Stimulated activated CD4-positive, alpha-beta T cell treated with anti-CD3 and anti-CD28 coated beads, Interleukin-1b, Interleukin-23, amount 100 ng/mL, for 4 hours (primary cell): ENCODE data around the gene WDR19.
"Not testable (repeated sequence)": the region's sequence is repeated elsewhere in the genome, so short reads cannot be mapped to it uniquely, and the experiment has no call there.

Experiments used
- DNase-seq, 2 donors: peaks; one replicate each; pipeline ENCODE4 v3.0.0-alpha.2; 2020; ENCODE audit warnings: low read depth in 2 of 2

Gene WDR19

GRCh38 chr4:39181905-39182638 is at the start of gene WDR19:
TSS of gene WDR19 (plus strand) at chr4:39182529. CDS start at chr4:39182558, 29 bp downstream.
- DNase-seq: peak; percentile 95 to 96

GRCh38 chr4:39133623-39134022 is 48.7 kb upstream of the WDR19 start:
- DNase-seq: no peak

GRCh38 chr4:39134683-39135306 is 47.5 kb upstream of the WDR19 start:
- no peak for DNase-seq

- not testable (repeated sequence) for DNase-seq
Observed at GRCh38 chr4:39138227-39138626, 44.1 kb upstream of the WDR19 start.

GRCh38 chr4:39146211-39146610 is 36.1 kb upstream of the WDR19 start:
- no peak for DNase-seq

- no peak for DNase-seq
Observed at GRCh38 chr4:39154009-39154408, 28.3 kb upstream of the WDR19 start.

GRCh38 chr4:39157520-39157919 is 24.8 kb upstream of the WDR19 start:
- DNase-seq: no peak

- DNase-seq: no peak
Observed at GRCh38 chr4:39166177-39166576, 16.2 kb upstream of the WDR19 start.

- DNase-seq: no peak
Observed at GRCh38 chr4:39166669-39167068, 15.7 kb upstream of the WDR19 start.

DNA sequence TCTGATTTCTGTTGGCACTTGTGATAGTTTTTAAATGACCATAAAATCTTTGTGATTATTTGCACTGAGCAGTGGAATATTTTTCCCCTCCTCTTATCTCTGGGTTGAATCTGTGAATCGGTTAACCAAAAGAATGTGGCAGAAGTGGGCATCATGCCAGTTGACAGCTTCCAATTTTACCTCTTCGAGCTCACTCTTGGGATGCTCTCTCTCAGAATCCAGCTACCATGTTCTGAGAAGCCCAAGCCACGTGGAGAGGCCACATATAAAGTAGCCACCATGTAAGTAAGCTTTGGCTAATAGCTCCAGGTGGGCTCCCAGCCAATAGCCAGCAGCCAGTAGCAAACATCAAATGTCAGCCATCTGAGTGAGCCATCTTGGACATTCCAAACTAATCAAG is 12.9 kb upstream of the WDR19 start:
- DNase-seq: no peak

DNA sequence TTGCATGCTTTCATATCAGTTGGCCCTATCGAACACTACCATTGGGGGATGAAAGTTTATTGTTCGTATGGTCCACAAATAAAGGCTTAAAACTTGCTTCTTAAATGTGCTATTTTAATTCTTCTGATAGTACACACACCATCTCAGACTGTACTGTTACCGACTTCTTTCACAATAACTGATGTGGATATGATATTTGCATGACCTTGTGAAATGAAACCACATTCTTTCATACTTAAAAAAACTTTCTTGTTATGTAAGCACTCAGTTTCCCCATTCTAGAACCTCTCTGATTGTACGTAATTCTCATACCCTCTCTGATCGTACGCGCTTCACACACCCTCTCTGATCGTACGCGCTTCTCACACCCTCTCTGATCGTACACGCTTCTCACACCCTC is 12.0 kb upstream of the WDR19 start:
- no peak for DNase-seq

DNA sequence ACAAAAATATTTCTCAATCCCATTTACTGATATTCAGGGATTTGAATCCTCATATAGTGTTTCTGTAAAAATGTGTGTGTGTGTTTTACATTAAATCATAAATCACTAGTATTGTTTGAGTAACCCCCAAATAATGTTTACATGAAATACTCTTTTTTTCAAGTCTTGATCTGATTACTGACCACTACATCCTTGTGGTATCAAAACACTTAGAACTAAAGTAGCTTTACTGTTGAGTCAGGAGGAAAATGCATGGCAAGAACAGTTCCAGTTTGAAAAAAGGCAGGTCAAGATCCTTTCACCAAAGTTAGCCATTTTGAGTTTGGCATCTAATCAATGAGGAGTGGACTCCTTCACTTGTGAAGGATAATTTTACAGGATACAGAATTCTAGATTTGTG is 3.6 kb upstream of the WDR19 start:
- DNase-seq: no peak

DNA sequence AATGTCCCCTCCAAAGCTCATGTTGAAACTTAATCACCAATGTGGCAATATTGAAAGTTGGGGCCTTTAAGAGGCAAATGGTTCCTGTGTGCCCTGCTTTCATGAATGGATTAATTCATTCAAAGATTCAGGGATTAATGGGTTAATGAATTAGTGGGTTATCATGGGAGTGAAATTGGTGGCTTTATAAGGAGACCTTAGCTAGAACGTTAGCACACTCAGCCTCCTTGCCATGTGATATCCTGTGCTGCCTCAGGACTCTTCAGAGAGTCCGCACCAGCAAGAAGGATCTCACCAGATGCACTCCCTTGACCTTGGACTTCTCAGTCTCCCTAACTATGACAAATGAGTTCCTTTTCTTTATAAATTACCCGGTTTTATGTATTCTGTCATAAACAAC is 2.6 kb upstream of the WDR19 start:
- DNase-seq: no peak

- not testable (repeated sequence) for DNase-seq
Observed at GRCh38 chr4:39180629-39181028, 1.7 kb upstream of the WDR19 start.

DNA sequence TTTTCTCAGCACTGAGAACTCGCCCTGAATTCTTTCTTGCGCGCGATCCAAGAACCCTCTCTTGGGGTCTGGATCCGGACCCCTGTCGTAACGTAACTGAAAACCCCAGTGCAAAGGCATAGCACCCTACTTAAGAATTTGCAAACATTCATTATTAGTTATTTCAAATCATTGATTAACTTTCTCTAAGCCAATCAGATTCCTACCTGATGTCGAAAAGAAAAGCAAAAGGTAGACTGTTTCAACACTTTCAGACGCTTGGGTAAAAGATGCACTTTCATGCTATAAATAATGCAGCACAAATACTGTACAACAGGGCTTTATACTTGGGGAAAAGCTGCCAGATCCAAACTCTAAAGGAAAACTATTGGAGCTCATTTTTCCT is 817 bp upstream of the WDR19 start:
- no peak for DNase-seq

DNA sequence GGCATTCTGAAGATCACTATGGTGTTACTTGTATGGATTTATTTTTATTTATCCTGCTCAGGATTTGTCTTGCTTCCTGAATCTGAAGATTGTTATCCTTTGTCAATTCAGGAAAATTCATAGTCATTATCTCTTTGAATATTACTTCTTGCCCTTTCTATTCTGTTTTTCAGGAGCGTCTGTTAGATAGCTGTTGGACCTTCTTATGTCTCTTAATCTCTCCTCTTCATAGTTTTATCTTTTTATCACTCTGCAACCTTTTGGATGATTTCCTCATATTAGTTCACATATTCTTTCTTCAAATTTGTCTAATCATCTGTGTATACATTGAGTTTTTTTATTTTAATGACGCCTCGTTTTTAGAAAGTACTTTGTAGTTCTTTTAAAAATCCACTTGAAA is 19.6 kb downstream of the WDR19 start:
- DNase-seq: no peak

- no peak for DNase-seq
Observed at GRCh38 chr4:39204543-39204942, 22.2 kb downstream of the WDR19 start.

GRCh38 chr4:39205000-39205399 is 22.7 kb downstream of the WDR19 start:
- no peak for DNase-seq

GRCh38 chr4:39205476-39205875 is 23.1 kb downstream of the WDR19 start:
- no peak for DNase-seq

- no peak for DNase-seq
Observed at GRCh38 chr4:39227906-39228305, 45.6 kb downstream of the WDR19 start.

DNA sequence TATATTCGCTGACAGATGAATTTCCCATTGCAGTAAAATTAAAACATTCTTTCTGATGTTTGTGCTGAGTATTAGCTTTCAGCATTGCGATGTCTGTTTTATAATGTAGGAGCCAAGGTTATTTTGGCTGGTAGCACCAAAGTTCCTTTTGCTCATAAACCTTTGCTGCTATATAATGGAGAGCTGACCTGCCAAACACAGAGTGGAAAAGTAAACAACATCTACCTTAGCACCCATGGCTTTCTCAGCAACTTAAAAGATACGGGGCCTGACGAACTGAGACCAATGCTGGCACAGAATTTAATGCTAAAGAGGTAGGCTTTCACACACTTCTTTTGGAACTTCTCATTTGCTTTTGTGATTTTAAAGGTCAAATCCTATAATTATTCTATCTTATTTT is 46.0 kb downstream of the WDR19 start:
- DNase-seq: no peak

- DNase-seq: no peak
Observed at GRCh38 chr4:39230462-39230861, 48.1 kb downstream of the WDR19 start.

DNA sequence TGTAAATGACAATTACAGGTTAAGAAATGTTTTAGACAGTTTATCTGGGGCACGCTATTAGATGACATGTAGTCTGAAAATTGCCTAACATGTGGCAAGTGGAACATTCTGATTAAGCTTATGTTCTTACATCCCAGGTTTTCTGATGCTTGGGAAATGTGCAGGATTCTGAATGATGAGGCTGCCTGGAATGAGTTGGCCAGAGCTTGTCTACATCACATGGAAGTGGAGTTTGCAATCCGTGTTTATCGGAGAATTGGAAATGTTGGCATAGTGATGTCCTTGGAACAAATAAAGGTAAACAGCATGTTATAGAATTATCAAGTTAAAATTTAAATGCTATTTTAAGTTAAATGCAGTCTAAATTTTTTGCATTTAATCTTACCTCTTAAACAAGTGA is 49.3 kb downstream of the WDR19 start:
- DNase-seq: no peak

DNA sequence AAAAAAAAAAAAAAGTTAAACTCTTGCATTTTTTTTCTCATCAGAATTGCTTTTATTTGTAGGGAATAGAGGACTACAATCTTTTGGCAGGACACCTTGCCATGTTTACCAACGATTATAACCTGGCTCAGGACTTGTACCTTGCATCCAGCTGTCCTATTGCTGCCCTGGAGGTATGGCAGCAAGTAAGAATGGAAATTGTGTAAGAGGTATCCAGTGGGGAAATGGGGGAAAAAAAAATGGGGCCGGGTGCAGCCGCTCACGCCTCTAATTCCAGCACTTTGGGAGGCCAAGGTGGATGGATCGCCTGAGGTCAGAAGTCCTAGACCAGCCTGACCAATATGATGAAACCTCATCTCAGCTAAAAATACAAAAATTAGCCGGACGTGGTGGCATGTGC is 49.8 kb downstream of the WDR19 start:
- DNase-seq: no peak
